GM21526 (cell line): ENCODE measurements around the gene MAZ.
A peak's percentile ranks its signal among the peaks of the same experiment; 100 is the strongest.

ENCODE experiments used
- ATAC-seq: cut with Tn5 transposase; IDR thresholded peaks from one replicate; pipeline ENCODE4 v1.9.1; 2021; ENCODE audit warnings: moderate library complexity; ENCODE audit not compliant: unreplicated experiment, low FRiP score

The MAZ gene

DNA sequence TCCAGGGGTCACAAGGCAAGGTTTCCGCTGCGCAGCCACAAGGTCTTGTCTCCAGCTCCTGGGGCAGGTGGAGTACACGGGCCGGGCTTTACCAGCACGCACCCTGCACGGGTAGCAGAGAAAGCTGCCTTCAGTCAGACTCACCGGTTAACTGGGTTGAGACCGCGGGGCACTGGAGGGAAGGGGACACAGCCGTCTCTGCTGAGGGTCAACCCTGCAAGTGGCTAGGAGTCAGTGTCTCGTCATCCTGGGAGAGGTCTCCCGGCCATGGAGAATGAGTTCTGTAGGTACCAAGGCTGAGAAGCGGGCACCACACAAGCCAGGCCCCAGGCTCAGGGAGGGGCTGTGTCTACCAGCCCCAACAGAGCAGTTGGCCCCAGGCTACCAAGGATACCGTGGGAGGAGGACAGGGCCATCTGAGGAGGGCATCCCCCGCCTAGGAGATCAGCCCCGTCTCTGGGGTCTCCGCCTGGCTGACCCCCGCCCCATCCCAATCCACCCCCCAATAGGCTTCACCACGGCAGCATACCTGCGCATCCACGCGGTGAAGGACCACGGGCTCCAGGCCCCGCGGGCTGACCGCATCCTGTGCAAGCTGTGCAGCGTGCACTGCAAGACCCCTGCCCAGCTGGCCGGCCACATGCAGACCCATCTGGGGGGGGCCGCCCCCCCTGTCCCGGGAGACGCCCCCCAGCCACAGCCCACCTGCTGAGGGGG is 2.9 kb downstream of the MAZ start:
- ATAC-seq, result no peak

DNA sequence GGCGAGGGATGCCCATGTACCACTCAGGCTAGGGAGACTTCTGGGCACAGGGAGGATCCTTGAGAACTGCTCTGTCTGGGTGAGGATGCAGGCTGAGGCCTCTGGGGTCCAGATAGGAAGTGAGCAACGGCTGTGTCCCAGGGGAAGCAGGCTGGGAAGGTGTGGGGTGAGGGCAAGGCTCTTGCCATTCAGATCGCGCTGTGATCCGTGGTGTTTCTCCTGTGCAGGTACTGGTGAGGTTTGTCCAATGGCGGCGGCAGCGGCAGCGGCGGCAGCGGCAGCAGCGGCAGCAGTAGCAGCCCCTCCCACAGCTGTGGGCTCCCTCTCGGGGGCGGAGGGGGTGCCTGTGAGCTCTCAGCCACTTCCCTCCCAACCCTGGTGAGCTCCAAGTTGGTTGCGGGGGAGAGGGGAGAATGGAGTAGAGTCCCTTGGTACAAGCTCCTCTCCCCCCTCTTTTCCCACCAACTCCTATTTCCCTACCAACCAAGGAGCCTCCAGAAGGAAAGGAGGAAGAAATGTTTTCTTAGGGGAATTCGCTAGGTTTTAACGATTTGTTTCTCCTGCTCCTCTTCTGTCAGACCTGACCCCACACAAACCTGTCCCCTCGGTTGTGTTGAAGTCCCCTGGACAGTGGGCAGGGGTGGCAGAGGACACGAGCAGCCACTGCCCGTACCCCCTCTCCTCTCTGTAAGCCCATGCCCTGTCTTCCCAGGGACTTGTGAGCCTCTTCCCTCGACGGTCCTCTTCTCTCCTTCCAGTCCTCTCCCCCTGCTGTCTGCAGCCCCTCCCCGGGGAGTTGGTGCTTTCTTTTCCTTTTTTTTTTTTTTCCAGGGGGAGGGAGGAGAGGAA is 3.7 kb downstream of the MAZ start:
- ATAC-seq, result no peak

GRCh38 chr16:29810699-29811169 is 4.4 kb downstream of the MAZ start:
- no peak for ATAC-seq

- ATAC-seq, result no peak
Observed at GRCh38 chr16:29811170-29811895, 5.0 kb downstream of the MAZ start.

DNA sequence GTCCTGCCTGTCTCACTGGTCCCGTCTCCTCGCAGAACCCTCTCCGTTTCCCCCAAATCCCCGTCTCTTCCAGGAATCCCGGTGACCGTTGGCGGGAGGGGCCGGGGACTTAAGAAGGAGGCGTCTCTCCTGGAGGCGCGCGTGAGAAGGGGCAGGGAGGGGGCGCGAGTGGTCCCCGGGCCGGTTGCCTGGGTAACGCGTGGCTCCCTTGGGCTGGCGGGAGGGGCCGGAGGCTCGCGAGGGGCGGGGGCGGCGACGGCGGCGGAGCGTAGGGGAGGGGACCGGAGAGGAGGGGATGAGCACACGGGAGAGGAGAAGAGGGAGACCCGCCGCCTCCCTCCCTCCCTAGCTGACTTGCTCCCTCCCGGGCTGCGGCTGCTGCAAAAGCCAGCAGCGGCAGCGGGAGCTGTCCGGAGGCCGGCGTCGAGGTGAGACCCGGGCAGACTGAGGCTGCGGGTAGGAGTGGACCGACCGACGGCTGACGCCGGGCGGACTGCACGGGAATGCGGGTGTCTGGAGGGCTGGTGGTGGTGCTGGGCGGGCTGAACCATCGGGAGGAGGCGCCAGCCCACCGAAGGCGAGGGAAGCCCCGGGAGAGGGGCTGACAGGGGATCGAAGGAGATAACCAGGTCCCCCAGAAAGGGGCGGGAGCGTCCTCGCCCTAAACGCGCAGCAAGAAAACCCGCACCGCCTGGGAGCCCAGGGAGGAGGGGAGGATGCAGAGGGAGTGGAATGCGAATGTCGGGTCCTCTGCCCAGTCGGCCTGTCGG is 5.8 kb downstream of the MAZ start, which contains the start of gene PRRT2:
PRRT2 (plus strand) TSS at position 298 of the 770 bp plus-strand sequence. CDS start 862 bp downstream, outside the sequence.
- no peak for ATAC-seq

- no peak for ATAC-seq
Observed at GRCh38 chr16:29812754-29813643, 6.7 kb downstream of the MAZ start.

GRCh38 chr16:29813644-29814562 is 7.6 kb downstream of the MAZ start:
- ATAC-seq, result no peak

GRCh38 chr16:29814592-29814991 is 8.3 kb downstream of the MAZ start:
- no peak for ATAC-seq

DNA sequence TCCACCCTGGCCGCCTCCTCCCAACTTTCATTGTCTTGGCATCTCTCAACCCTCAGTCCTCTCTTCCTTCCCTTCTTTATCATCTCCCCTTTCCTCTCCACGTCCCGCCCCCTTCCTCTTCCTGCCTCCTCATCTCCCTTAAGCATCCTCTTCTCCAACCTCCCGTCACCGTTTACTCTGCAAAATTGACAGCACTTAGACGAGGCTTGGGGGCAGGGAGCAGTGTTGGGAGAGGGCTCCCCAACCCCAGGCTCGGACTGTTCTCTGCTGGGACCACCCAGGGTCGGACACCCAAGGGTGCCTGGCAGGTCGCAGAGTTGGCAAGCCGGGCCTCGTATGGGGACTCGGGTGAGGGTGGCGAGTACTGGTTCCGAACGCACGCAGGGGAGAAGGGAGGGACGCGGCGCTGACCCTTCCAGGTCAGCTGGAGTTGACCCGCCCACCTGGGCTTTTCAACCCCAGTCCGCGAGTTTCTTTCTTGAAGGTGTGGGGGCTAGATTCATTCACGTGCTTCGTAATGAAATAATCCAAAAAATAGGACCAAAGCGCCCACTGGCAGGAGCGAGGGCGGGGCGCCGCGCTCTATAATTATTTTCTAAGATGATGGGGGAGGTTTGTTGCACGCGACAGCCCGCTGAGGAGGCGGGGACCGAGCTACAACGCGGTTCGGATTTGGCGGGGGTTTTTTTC is 8.8 kb downstream of the MAZ start:
- ATAC-seq, result no peak

DNA sequence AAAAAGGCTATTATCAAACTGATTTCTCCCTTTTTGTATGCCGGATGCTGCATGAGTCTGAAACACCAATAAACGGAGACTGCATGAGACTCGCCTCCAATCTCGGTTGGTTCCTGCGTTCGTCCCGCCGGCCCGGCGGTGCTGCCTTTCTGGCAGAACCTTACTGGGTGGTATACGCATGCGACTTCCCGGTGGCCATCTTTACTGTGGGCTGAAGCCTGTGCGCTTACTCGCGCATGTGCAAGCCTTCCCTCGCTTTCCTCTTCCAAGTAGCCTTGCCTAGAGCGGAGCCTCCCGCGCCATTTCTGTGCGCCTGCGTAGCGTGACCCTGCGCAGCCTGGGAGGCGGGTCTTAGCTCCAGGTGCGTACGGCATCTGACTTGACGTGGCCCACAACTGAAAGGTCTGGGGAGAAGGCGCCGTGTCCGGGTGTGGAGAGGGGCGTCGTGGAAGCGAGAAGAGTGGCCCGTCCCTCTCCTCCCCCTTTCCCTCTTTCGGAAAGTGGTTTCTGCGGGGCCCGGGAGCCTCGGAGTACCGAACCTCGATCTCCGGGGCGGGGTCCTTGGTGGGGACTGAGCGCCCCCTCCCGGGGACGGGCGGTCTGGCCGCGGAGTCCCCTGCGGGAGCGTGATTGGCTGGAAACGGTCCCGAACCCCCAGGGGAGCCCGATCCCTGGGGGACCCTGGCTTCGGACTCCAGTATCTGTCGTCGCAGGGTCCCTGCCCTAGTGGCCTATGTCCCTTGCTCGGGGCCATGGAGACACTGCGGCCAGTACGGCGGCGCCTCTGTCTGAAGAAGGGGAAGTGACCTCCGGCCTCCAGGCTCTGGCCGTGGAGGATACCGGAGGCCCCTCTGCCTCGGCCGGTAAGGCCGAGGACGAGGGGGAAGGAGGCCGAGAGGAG is 9.7 kb downstream of the MAZ start, which contains the start of gene PAGR1:
PAGR1 (plus strand) TSS at position 360 of the 901 bp plus-strand sequence; CDS start at position 734, 374 bp downstream.
- peak; percentile 46 for ATAC-seq

GRCh38 chr16:29816694-29817441 is 10.5 kb downstream of the MAZ start:
- ATAC-seq, result peak; percentile 2

- ATAC-seq, result no peak
Observed at GRCh38 chr16:29818082-29818481, 11.8 kb downstream of the MAZ start.

- ATAC-seq, result no peak
Observed at GRCh38 chr16:29819506-29819905, 13.2 kb downstream of the MAZ start.

- no peak for ATAC-seq
Observed at GRCh38 chr16:29820271-29820701, 14.0 kb downstream of the MAZ start, which contains the start of gene MVP. TSS of gene MVP (plus strand) at chr16:29820462. CDS start at chr16:29830550, 10,088 bp downstream.
